NCI-H226 (cell line): Measurements from ENCODE around the gene ALG11.
"Not testable (repeated sequence)": the region's sequence is repeated elsewhere in the genome, so short reads cannot be mapped to it uniquely, and the experiment has no call there.

Experiments used
- DNase-seq: peaks from one replicate; pipeline ENCODE4 v3.0.0-alpha.2; 2015

Gene ALG11, protein sequence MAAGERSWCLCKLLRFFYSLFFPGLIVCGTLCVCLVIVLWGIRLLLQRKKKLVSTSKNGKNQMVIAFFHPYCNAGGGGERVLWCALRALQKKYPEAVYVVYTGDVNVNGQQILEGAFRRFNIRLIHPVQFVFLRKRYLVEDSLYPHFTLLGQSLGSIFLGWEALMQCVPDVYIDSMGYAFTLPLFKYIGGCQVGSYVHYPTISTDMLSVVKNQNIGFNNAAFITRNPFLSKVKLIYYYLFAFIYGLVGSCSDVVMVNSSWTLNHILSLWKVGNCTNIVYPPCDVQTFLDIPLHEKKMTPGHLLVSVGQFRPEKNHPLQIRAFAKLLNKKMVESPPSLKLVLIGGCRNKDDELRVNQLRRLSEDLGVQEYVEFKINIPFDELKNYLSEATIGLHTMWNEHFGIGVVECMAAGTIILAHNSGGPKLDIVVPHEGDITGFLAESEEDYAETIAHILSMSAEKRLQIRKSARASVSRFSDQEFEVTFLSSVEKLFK

GRCh38 chr13:52011632-52012511 is at the start of gene ALG11:
ALG11 (plus strand) TSS chr13:52012398; CDS start chr13:52012419, 21 bp downstream.
- DNase-seq: peak; percentile 97

GRCh38 chr13:51966186-51966585 is 46.0 kb upstream of the ALG11 start:
- DNase-seq: no peak

DNA sequence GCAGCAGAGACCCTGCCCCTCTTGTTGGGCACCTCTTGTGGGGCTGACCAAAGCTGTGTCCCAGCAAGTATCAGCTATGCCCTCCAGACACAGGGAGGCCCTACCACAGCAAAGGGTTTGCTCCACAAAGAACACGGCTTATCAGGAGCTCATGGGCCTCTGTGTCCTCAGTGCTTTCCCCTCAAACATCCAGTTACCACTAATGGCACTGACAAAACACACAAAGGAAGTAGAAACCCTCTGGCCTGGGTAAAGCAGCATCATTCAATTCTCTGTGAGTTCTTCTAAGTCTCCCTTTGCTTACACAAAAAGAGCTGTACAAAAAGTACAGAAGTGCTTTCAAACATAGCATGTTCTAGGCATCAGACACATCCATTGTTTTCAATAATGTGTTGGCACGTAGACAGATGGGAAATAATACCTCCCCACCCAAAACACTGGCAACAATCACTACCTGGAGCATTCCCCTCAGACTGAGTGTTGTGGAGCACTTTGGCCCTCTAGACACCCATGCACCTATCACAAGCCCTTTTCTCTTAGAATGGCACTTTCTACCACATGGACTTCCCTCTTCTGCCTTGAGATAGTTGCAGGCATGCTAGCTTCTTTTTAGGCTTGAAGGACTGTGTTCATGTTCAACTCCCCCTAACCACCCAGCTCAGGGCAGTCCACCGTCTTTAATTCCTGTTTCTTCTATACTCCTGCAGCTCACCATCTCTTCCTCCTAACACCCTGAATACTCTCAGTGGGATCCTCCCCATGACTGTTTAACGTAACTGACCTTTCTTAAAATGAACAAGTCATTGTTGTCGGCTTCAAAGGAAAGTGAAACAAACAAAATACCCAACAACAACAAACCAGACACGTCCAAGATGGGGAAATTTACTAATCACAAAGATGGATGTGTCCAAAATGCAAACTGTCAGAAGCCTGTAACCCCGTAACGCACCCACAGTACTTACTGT is 44.4 kb upstream of the ALG11 start:
- no peak for DNase-seq

- no peak for DNase-seq
Measured at GRCh38 chr13:51970349-51970748, 41.8 kb upstream of the ALG11 start.

DNA sequence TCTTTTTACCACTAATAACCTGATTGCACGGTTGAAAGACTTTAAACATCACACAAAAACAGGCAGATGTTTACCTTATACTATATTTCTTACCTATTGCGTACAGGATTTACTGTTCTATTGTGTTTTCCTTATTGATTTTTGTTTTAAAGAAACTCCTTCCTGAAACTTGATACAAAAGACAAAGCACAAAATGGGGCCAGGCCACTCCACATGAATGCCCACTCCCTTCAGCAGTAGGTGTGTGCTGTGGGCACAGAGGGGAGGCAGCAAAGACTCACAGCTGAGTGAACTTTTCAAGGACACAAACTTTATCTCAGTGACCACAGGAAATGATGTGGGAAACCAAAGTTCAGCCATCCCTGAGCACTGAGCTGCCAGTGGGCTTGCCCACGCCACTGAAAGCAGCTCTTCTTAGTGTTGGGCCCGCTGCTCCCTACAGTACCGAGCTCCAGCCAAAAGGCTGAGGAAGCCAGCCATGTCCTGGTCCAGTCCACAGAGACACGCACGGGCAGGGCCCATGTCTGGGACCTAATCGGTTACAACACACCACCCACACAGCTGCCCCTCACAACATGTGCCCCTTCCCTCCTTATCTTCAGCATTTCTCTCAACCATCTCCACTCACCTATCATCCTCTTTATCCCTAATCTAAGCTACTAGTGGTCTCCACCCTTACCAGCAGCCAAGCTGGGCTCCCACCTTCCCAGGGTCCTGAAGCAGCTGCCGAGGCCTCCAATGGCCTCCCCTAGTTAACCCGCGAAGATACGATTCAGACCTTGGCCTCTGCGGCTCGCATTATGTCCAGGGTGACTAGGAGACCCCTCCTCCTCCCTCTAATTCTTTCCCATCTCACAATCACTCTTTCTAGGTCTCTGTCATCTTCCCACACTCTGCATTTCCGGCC is 40.4 kb upstream of the ALG11 start:
- DNase-seq: no peak

GRCh38 chr13:51974482-51974881 is 37.7 kb upstream of the ALG11 start:
- no peak for DNase-seq

DNA sequence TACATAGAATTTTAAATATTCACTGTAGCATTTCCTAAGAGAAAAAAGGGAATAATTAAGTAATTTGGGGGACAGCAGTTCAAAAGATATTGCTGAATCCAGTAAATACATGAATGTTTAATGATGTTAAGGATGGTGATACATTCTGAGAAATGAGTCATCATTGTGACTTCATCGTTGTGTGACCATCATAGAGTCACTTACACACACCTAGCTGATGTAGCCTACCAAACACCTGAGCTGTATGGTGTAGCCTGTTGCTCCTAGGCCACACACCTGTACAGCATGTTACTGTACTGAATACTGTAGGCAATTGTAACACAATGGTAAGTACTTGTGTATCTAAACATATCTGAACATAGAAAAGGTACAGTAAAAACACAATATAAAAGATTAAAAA is 35.8 kb upstream of the ALG11 start:
- no peak for DNase-seq

GRCh38 chr13:51976890-51977289 is 35.3 kb upstream of the ALG11 start:
- no peak for DNase-seq

DNA sequence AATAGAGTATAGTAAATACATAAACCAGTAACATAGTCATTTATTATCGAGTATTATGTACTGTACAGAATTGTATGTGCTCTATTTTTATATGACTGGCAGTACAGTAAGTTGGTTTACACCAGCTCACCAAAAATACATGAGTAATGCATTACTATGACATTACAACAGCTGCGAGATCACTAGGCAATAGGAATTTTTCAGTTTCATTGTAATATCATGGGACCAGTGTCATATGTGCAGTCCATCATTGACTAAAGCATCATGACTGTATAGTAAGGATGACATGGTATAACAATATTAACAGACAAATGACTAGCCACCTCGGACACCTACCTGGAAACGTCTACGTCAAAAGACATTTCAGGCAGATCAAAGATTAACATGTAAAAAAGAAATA is 34.6 kb upstream of the ALG11 start:
- peak; percentile 32 for DNase-seq

DNA sequence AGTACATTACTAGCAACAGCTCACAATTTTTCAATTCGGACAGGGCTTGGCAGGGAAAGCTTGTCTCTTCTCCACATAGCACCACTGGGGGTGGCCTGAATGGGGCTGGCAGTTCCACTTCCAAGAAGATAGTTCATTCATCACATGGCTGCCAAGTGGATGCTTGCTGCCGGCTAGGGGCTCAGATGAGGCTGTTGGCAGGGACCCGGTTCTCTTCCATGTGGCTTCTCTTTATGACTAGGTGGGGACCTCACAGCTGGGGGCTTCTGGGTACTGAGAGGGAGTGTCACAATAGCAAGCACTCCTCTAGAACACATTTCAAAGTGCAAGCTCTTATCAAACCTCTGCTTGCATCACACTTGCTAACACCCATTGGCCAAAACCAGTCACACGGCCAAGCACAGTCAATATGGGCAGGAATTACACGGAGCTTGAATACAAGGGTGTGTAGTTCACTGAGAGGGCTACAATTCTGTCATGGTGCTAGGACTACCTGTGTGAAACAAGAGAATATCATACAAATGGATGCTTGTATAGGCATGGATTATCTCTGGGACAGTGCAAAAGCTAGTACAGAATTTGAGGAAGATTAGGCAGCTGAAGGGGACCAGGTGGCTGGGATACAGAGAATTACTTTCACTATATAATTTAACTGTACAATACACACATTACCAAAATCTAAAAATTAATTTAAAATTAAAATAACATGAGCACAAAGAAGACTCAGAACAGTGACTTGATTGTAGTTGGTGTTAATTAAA is 33.2 kb upstream of the ALG11 start:
- peak; percentile 50 for DNase-seq

GRCh38 chr13:51980908-51981307 is 31.3 kb upstream of the ALG11 start:
- DNase-seq: no peak

DNA sequence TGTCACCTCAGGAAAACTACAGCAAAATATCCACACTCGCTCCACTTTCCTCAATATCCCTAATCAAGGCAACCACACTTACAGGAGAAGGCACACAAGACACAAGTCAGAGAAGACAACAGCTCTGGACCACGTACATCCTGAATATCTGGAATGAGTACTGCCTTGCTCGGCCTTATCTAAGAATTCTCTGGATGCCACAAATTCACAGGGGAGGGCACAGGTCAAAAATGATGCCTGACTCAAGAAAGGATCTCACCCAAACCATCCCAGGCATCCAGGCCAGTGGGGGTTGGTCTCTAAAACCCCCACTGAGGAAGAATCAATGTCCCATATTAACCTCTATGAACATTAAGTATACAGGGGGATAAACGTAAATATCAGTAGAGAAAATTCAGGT is 30.8 kb upstream of the ALG11 start:
- peak; percentile 91 for DNase-seq

- not testable (repeated sequence) for DNase-seq
Measured at GRCh38 chr13:51983292-51983691, 28.9 kb upstream of the ALG11 start.

DNA sequence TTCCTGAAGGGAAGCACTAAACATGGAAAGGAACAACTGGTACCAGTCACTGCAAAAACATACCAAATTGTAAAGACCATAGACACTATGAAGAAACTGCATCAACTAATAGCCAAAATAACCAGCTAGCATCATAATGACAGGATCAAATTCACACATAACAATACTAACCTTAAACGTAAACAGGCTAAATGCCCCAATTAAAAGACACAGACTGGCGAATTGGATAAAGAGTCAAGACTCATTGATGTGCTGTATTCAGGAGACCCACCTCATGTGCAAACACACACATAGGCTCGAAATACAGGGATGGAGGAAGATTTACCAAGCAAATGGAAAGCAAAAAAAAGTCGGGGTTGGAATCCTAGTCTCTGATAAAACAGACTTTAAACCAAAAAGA is 27.3 kb upstream of the ALG11 start:
- not testable (repeated sequence) for DNase-seq

DNA sequence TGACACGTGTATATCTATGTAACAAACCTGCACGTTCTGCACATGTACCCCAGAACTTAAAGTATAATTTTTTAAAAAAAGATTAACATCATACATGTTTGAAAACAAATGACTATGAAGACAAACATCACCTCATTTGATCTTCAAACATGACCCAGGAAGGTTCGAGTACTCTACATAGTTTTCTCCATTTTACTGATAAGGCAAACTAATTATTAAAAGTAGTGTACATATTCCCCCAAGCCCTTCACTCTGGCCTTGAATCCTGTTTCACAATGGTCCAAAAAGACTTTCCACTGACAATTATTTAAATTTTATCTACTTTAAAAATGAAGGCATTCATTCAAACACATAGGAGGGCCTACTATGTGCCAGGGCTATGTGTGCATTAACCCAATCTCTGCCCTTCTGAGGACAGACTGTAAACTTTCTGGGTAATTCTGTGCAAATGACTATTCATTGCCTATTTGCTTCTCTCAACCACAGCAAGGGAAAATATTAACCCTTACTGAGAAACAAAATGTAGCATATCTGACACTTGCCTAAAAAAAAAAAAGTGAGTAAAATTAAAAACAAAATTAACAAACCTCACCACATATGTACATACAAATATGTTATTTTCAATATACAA is 23.1 kb upstream of the ALG11 start:
- DNase-seq: no peak

GRCh38 chr13:51993713-51994112 is 18.5 kb upstream of the ALG11 start:
- no peak for DNase-seq

GRCh38 chr13:51995677-51996551 is 16.3 kb upstream of the ALG11 start:
- peak; percentile 66 for DNase-seq

DNA sequence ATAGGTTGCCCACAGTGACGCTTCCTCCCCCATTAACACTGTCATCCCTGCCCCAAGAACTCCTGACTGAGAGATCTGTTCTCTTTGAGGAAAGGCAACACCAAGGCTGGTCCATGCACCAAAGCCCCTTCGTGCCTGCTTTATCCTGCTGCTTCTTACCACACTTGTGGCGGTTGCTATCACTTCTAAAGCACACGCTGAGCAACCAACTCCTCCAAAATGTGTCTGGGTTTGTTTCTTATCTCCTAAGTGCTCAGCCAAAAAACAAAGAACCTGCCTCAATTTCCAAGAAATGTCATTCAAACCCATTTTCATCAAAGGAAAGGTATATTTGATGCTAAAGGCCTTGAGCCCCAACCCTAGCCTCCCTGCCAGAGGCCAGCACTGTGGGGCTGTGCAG is 15.6 kb upstream of the ALG11 start:
- no peak for DNase-seq

DNA sequence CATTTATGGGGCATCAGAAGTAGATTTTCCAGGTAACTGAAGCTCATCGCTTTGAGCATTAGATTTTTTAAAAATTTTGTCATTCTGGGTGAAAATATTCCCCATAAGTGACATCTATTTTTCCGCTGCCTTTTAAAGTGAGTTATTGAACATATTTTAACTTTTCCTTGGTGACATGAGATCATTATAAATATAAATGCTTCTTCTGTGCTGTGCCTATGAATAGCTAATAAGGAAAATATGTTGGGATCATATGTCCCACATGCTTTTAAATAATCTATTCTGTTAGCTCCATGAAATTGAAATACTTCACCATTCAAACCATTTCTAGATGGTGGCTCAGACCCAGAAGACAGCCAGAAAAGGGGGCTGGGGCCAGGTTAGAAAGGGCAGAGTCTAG is 15.0 kb upstream of the ALG11 start:
- no peak for DNase-seq
